ENCODE measurements around the gene MRPS18C.
"Not testable (repeated sequence)": the region's sequence is repeated elsewhere in the genome, so short reads cannot be mapped to it uniquely, and the experiment has no call there.

The MRPS18C gene

DNA sequence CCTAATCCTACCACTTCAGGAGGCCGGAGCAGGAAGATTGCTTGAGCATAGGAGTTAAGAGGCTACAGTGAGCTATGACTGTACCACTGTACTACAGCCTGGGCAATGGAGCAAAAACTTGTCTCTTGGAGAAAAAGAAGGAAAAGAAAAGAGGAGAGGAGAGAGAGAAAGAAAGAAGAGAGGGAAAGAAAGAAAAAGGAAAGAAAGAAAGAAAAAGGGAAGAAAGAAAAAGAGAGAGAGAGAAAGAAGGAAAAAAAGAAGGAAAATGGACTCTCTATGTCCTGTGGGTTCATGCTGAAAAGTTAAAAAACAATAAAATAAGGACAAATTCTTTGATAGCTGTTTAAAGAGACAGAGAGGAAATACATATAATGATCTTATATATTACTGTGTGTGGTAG lies 42.3 kb downstream of the MRPS18C start:
- no peak for DNase-seq (ENCODE audit: low spot score)

DNA sequence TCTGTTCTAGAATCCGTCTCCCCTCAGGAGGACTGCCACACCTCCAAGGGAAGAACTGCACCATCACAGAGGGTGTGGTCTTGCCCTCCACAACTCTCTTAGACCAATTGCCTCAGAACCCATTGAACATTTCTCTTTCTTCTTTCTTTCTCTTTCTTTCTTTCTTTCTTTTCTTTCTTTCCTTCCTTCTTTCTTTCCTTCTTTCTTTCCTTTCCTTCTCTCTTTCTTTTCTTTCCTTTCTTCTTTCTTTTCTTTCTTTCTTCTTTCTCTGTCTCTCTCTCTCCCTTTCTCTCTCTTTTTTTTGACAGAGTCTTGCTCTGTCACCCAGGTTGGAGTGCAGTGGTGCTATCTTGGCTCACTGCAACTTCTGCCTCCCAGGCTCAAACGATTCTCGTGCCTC lies 45.8 kb downstream of the MRPS18C start:
- DNase-seq (ENCODE audit: low spot score) = not testable (repeated sequence)

DNA sequence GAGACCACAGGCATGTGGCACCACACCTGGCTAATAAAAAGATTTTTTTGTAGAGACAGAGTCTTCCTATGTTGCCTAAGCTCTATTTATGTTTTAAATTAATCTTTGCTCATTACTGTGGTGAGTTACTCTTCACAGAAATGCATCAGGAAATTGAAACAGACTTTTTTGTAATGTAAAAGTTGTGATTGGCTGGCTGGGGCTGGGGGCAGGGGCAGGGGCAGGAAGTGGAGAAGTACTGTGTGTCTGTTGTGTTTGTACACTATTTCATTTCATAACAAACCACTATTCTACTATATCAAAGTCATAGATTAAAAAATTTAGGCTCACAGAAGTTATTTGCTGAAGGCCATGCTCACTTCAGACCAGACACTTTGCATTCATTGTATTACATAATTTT lies 48.1 kb downstream of the MRPS18C start:
- no peak for DNase-seq (ENCODE audit: low spot score)

DNA sequence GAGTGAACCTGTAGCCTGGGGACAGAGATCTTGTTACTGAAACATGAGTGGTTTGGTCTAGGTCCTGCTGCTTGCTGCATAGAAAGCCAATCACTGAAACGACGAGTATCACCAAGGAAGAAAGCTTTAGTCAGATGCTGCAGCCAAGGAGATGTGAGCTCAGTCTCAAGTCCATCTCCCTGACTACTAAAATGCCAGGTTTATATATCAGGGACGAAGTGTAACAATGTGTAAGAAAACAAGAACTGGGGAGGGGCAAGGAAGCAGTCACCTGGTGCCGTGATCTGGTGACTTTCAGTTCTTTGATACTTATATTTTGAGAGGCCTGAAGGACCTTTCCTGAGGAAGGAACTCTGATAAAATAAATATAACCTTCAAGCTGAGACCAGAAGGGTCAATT lies 48.6 kb downstream of the MRPS18C start:
- DNase-seq (ENCODE audit: low spot score) = no peak

DNA sequence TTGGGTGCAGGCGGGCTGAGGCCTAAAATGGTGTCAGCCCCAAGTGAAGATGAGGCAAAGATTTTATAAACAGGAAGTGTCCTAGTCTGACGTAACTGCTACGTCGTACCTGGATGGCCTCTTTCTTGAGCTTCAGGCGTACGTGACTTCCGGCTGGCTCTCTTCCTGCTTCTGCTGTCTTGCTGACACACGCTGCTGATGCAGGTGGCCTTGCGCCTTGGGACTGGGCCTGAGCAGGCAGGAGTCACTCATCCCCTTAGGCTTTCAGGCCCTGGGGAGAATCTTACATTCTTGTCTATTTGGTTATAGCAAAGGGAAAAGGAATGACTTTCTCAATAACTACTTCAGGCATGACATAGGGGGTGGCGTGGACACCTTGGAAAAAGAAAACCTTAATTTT lies 49.1 kb downstream of the MRPS18C start:
- DNase-seq (ENCODE audit: low spot score) = no peak

DNA sequence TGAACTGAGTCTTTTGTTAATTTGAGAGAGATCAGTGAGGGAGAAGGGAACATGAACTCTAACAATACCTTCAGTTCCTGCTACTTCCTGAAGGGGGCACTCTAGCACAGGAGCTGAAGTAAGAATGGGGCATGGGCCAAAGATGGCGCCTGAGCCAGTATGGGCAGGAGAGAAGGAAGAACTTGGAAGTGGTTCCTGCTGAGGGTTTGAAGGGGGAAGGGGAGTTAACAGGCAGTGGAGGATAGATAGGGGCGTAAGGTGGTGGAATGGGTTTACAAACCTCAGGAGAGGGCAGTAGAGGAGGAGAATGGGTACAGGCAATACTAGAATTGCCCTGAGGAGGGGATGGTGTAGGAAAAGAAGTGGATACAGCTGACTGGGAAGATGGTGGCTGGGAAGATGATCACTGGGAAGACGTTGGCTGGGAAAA lies 53.3 kb downstream of the MRPS18C start:
- peak; percentile 55 for DNase-seq (ENCODE audit: low spot score)

DNA sequence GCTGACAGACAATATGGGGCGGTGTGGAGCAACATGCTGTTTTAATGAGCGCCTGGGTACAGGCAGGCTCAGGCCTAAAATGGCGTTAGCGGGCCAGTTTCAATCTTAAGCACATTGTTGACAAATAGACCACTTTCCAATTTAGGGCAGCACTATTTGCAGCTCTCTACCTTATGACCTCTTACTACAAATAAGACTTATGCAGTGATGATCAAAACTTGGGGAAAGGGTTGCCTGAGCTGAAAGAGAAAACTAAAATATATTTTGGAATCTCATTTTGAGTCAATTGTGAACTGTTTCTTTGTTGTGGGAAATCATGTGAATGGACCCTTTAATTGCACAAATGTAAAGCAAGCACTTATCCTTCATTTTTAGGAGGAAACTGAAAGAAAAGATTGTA lies 54.6 kb downstream of the MRPS18C start:
- DNase-seq (ENCODE audit: low spot score) = no peak
